ENCODE data around the gene CCDC192.

- no peak for TF ChIP-seq CTCF (IDR thresholded peaks at IDR 0.05)
- no peak for TF ChIP-seq POLR2AphosphoS5 (IDR thresholded peaks at IDR 0.05)
- TF ChIP-seq POLR2A (IDR thresholded peaks at IDR 0.05), result no peak
These were observed 29.8 kb downstream of the CCDC192 start for GRCh38 chr5:127732963-127733362.
